ENCODE data around the gene P3H2. TPM values are rescaled to one million over a fixed set of nuclear protein-coding genes. Genes with fewer than 3 reads are reported as not detected.

The P3H2 gene
- total RNA-seq, 4 donors from 2014 or later: 2.7 to 17.9 (median 12.9) TPM

GRCh38 chr3:190012784-190013183 lies 107.9 kb downstream of the P3H2 start:
- Histone ChIP-seq H3K27me3 (no peaks in the 10 kb centered on the region), H3K4me3 (no peak overlapping the region), H3K36me3 (no peaks in the 10 kb centered on the region), H3K27ac (no peak overlapping the region), H3K9me3 (no peaks in the 10 kb centered on the region), H3K4me1 (peaks cover 0 to 17% (median 0%) of the 10 kb centered on the region in 4 donors)
- TF ChIP-seq POLR2A (IDR thresholded peaks at IDR 0.05) (no peak), EP300 (IDR thresholded peaks at IDR 0.05) (no peak), CTCF (IDR thresholded peaks at IDR 0.05) (no peak)
- no peak for DNase-seq (ENCODE audit: low spot score in 2 of 2)
- WGBS, 2 donors: 82 to 91% methylated on average over 6 of the region's 6 CpGs

- Histone ChIP-seq H3K36me3 (no peaks in the 10 kb centered on the region), H3K4me1 (peaks cover 0 to 12% (median 0%) of the 10 kb centered on the region in 4 donors), H3K9me3 (no peaks in the 10 kb centered on the region), H3K4me3 (no peak overlapping the region), H3K27me3 (no peaks in the 10 kb centered on the region), H3K27ac (no peak overlapping the region)
- no peak for DNase-seq (ENCODE audit: low spot score in 2 of 2)
- 49 to 58% methylated on average over 4 of the region's 4 CpGs for WGBS, 2 donors
- TF ChIP-seq POLR2A (IDR thresholded peaks at IDR 0.05) (no peak), EP300 (IDR thresholded peaks at IDR 0.05) (no peak)
Observed at GRCh38 chr3:190012314-190012782, 108.3 kb downstream of the P3H2 start.

- no peak for DNase-seq (ENCODE audit: low spot score in 2 of 2)
- Histone ChIP-seq H3K27me3 (no peaks in the 10 kb centered on the region), H3K36me3 (no peaks in the 10 kb centered on the region), H3K4me1 (peaks cover 0 to 11% (median 0%) of the 10 kb centered on the region in 4 donors), H3K27ac (no peak overlapping the region), H3K9me3 (no peaks in the 10 kb centered on the region), H3K4me3 (no peak overlapping the region)
- TF ChIP-seq CTCF (IDR thresholded peaks at IDR 0.05) (no peak), POLR2A (IDR thresholded peaks at IDR 0.05) (no peak), EP300 (IDR thresholded peaks at IDR 0.05) (no peak)
- WGBS, 2 donors: 60 to 75% methylated on average over 2 of the region's 2 CpGs
Observed at GRCh38 chr3:190010486-190010885, 110.2 kb downstream of the P3H2 start.

- H3K4me3 ChIP-seq: no peak overlapping the region
- no peaks in the 10 kb centered on the region for H3K36me3 ChIP-seq
- no peak for DNase-seq (ENCODE audit: low spot score in 2 of 2)
- WGBS, 2 donors: 56 to 68% methylated on average over 1 of the region's 1 CpG
- no peaks in the 10 kb centered on the region for H3K9me3 ChIP-seq
- H3K27me3 ChIP-seq: no peaks in the 10 kb centered on the region
- no peak overlapping the region for H3K27ac ChIP-seq
- TF ChIP-seq POLR2A (IDR thresholded peaks at IDR 0.05): no peak
- no peak for TF ChIP-seq CTCF (IDR thresholded peaks at IDR 0.05)
- no peak for TF ChIP-seq EP300 (IDR thresholded peaks at IDR 0.05)
- H3K4me1 ChIP-seq: peaks cover 0 to 11% (median 0%) of the 10 kb centered on the region in 4 donors
Observed at GRCh38 chr3:190009614-190010013, 111.1 kb downstream of the P3H2 start.

- TF ChIP-seq POLR2A (IDR thresholded peaks at IDR 0.05) (no peak), EP300 (IDR thresholded peaks at IDR 0.05) (no peak), CTCF (IDR thresholded peaks at IDR 0.05) (no peak)
- WGBS, 2 donors: 56 to 72% methylated on average over 2 of the region's 2 CpGs
- H3K36me3 ChIP-seq: no peaks in the 10 kb centered on the region
- DNase-seq (ENCODE audit: low spot score in 2 of 2): no peak
- H3K27ac ChIP-seq: no peak overlapping the region
- no peaks in the 10 kb centered on the region for H3K9me3 ChIP-seq
- no peak overlapping the region for H3K4me3 ChIP-seq
- peaks cover 0 to 11% (median 0%) of the 10 kb centered on the region in 4 donors for H3K4me1 ChIP-seq
- H3K27me3 ChIP-seq: no peaks in the 10 kb centered on the region
Observed at GRCh38 chr3:190008432-190008831, 112.3 kb downstream of the P3H2 start.
